PC-3 (cell line): ENCODE results near the gene MYO10.

Experiments
- CTCF ChIP-seq: fragments of 300-600 bp; sonication (generic); conservative IDR thresholded peaks from 2 replicates; pipeline ENCODE4 v1.5.1; 2017; ENCODE audit warnings: antibody characterized with exemption, low read depth, mild to moderate bottlenecking, low read length
- EZH2 ChIP-seq: fragments of 300-600 bp; sonication (generic); IDR thresholded peaks from one replicate; pipeline ENCODE4 v1.6.1; 2017; ENCODE audit warnings: antibody characterized with exemption, mild to moderate bottlenecking, low read length; ENCODE audit not compliant: unreplicated experiment

DNA sequence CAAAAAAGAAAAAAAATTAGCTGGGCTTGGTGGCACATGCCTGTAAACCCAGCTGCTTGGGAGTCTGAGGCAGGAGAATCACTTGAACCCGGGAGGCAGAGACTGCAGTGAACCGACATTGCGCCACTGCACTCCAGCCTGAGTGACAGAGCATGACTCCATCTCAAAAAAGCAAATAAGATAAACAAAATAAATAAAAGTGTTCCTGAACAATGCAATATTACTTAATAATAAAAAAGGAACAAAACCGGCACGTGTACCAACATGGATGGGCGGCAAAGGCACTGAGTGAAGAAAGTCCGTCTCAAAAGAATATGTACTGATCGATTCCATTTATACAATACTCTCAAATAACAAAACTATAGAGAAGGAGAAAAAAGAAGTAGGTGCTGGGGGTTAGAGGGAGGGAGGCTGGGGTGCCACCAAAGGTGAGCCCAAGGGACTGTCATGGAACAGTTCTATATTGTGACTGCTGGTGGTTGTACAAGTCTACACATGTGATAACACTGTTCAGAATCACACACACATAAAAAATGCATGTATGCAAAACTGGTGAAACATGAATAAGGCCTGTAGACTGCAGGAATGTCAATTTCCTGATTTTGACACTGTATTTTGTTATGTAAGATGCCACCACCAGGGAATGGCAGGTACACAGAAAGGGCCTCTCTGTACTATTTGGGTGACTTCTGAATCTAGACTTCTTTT, 15.8 kb downstream of the MYO10 start:
- TF ChIP-seq EZH2: no peak
- TF ChIP-seq CTCF: no peak
